OCI-LY7 (cell line): ENCODE measurements around the gene ZCCHC10. TPM values are rescaled to one million over a fixed set of nuclear protein-coding genes. Genes with fewer than 3 reads are reported as not detected.

ENCODE experiments used
- BruUV-seq: library from RNA; stranded (reverse); fragments of 400-500 nt; replicated peaks from 2 replicates; lab custom pipeline; 2021; lab: Mats Ljungman, UMichigan
- CTCF ChIA-PET: fragments of 300-600 bp; sonication (Branson Sonifier 250); formaldehyde crosslinking; loops from one replicate; lab custom pipeline; 2022; ENCODE audit warnings: antibody characterized with exemption; ENCODE audit not compliant: unreplicated experiment; lab: Charles Lee
- POLR2A ChIA-PET: fragments of 300-600 bp; sonication (Branson Sonifier 250); formaldehyde crosslinking; loops from one replicate; lab custom pipeline; 2022; ENCODE audit warnings: antibody characterized with exemption; lab: Charles Lee
- DNase-seq: peaks from one replicate; pipeline ENCODE4 v3.0.0-alpha.2; 2015; ENCODE audit warnings: low spot score
- H2AFZ ChIP-seq: fragments of 200-600 bp; sonication (generic), shearing (Covaris generic); 2 replicates; pipeline ENCODE4 v1.6.1; 2014; ENCODE audit warnings: mild to moderate bottlenecking, antibody characterized with exemption, low read length, moderate library complexity
- H3K27ac ChIP-seq: fragments of 200-600 bp; sonication (generic); 2 replicates; pipeline ENCODE4 v1.5.1; 2014; ENCODE audit warnings: mixed run types, low read depth, mild to moderate bottlenecking, moderate library complexity, low read length, inconsistent platforms; ENCODE audit not compliant: poor library complexity, severe bottlenecking
- H3K36me3 ChIP-seq: fragments of 200-600 bp; sonication (generic); 2 replicates; pipeline ENCODE4 v1.6.1; 2014; ENCODE audit warnings: mild to moderate bottlenecking, antibody characterized with exemption, low read length, moderate library complexity, mixed read lengths; ENCODE audit not compliant: insufficient read depth
- H3K4me1 ChIP-seq: fragments of 200-600 bp; sonication (generic); 2 replicates; pipeline ENCODE4 v1.5.1; 2014; ENCODE audit warnings: mild to moderate bottlenecking, low read length; ENCODE audit not compliant: insufficient read depth, poor library complexity, severe bottlenecking
- H3K4me2 ChIP-seq: fragments of 200-600 bp; sonication (generic); 2 replicates; pipeline ENCODE4 v1.6.1; 2014; ENCODE audit warnings: mild to moderate bottlenecking, low read length
- H3K4me3 ChIP-seq: fragments of 200-600 bp; sonication (generic); 2 replicates; pipeline ENCODE4 v1.5.1; 2014; ENCODE audit warnings: mild to moderate bottlenecking, low read depth, low read length; ENCODE audit not compliant: poor library complexity, severe bottlenecking
- H3K79me2 ChIP-seq: fragments of 200-600 bp; sonication (generic); 2 replicates; pipeline ENCODE4 v1.6.1; 2016; ENCODE audit warnings: low read depth, mild to moderate bottlenecking, low read length, moderate library complexity, mixed read lengths; ENCODE audit not compliant: insufficient read depth
- H3K9me2 ChIP-seq: fragments of 200-600 bp; sonication (generic); 2 replicates; pipeline ENCODE4 v1.6.1; 2016; ENCODE audit warnings: mild to moderate bottlenecking, low read length, mixed read lengths; ENCODE audit not compliant: insufficient read depth
- H3K9me3 ChIP-seq: fragments of 200-600 bp; sonication (generic); 2 replicates; pipeline ENCODE4 v1.6.1; 2014; ENCODE audit warnings: mild to moderate bottlenecking, mixed run types, low read length, mixed read lengths
- H4K20me1 ChIP-seq: fragments of 200-600 bp; sonication (generic); 2 replicates; pipeline ENCODE4 v1.6.1; 2014; ENCODE audit warnings: mild to moderate bottlenecking, antibody characterized with exemption, low read length, moderate library complexity, mixed read lengths; ENCODE audit not compliant: insufficient read depth
- CTCF ChIP-seq: fragments of 200-600 bp; sonication (generic); conservative IDR thresholded peaks from 2 replicates; pipeline ENCODE4 v1.5.1; 2014; ENCODE audit warnings: mild to moderate bottlenecking, antibody characterized with exemption, low read length, moderate library complexity, mixed read lengths
- EZH2phosphoT487 ChIP-seq: fragments of 200-600 bp; sonication (generic); IDR thresholded peaks from 2 replicates; pipeline ENCODE4 v1.6.1; 2018; ENCODE audit warnings: low read depth, borderline replicate concordance, mild to moderate bottlenecking, mixed run types, antibody characterized with exemption, low read length, moderate library complexity, mixed read lengths
- intact Hi-C: fragments of 100-400 bp; cut with micrococcal nuclease; formaldehyde crosslinking; loops from one replicate; pipeline ENCODE4 v1.10.0; 2022; ENCODE audit not compliant: unreplicated experiment
- total RNA-seq, 2 experiments: library from RNA; depleted of rRNA in 1 of 2; stranded (reverse); fragments of >200 nt in 1 of 2; shearing (Covaris generic) in 1 of 2; gene quantifications; 2 replicates each; pipeline ENCODE4 v1.2.3, GENCODE V29; 2014 to 2022

Gene ZCCHC10
- total RNA-seq, 2 experiments from 2014 or later: 27.2 to 45.4 TPM

GRCh38 chr5:133035224-133035623 lies 8.9 kb upstream of the ZCCHC10 start:
- peaks cover 59% of the 10 kb centered on the region for H3K4me1 ChIP-seq
- H3K27ac ChIP-seq: peak overlapping the region; percentile 97
- peak overlapping the region; percentile 71 for H3K4me2 ChIP-seq
- H4K20me1 ChIP-seq: no peaks in the 10 kb centered on the region
- H3K79me2 ChIP-seq: no peaks in the 10 kb centered on the region
- H3K9me2 ChIP-seq: no peaks in the 10 kb centered on the region
- no peaks in the 10 kb centered on the region for H3K36me3 ChIP-seq
- ChIA-PET POLR2A (interaction anchor here (0.6 to 6.8 kb wide), 7 partner anchors 10 to 1332 kb away, joined by 3 to 70 read pairs (median 3); partner anchors contain the start of gene HSPA4), CTCF (no interaction called here)
- BruUV-seq: no TSS peak
- intact Hi-C loops: no loop called here
- no peaks in the 10 kb centered on the region for H3K9me3 ChIP-seq
- TF ChIP-seq EZH2phosphoT487 (no peak), CTCF (no peak)
- H3K4me3 ChIP-seq: peak overlapping the region; percentile 5
- no peak for DNase-seq
- H2AFZ ChIP-seq: peak overlapping the region; percentile 79

DNA sequence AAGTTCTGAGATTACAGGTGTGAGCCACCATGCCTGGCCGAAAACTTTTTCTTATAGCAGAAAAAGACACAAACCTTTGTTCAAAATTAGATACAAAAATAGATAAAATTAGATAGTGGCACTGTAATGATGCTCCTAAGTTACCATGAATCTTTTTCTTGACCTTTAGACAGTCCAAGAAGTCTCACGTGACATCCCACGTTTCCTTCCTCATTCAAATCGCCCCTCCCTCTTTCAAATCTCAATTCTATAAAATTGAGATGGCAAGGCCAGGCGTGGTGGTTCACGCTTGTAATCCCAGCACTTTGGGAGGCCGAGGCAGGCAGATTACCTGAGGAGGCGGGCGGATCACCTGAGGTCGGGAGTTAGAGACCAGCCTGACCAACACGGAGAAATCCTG lies 7.7 kb upstream of the ZCCHC10 start:
- peak overlapping the region; percentile 97 for H3K27ac ChIP-seq
- peak; percentile 37 for DNase-seq
- H2AFZ ChIP-seq: no peak overlapping the region; the same call in 1 of the 2 replicates
- H3K4me2 ChIP-seq: peak overlapping the region; percentile 71
- CTCF ChIA-PET: no interaction called here
- no peaks in the 10 kb centered on the region for H3K9me3 ChIP-seq
- no peak overlapping the region for H3K4me3 ChIP-seq
- peaks cover 71% of the 10 kb centered on the region for H3K4me1 ChIP-seq
- H3K9me2 ChIP-seq: no peaks in the 10 kb centered on the region
- POLR2A ChIA-PET: interaction anchor here (0.6 to 6.8 kb wide), 7 partner anchors 8 to 1840 kb away, joined by 3 to 70 read pairs (median 5); partner anchors contain the start of genes HSPA4 and TXNDC15
- no peaks in the 10 kb centered on the region for H3K36me3 ChIP-seq
- no peaks in the 10 kb centered on the region for H4K20me1 ChIP-seq
- no TSS peak for BruUV-seq
- H3K79me2 ChIP-seq: no peaks in the 10 kb centered on the region
- TF ChIP-seq CTCF (no peak), EZH2phosphoT487 (no peak)
- intact Hi-C loops: loop anchor here (5.0 kb wide), 2 partner anchors 73 to 1998 kb away; partner anchors contain the start of gene PITX1
